ENCODE measurements around the gene ZNF687.

DNA sequence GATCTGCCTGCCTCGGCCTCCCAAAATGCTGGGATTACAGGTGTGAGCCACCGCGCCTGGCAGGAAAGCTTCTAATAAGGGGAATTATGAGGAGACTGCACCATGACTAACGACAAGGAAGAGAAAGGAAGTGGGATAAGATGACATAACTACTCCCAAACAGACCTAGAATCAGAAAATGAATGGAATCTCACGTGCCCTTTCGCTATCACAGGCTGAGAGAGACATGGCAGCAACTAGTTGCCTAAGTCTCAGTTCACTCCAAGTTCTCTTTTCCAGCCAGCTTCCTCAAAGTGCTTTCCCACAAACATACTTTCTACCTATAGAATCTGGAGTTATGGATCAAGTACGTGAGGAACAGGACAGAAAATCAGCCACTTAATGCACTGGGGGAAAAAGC is 43.1 kb downstream of the ZNF687 start:
- no peak for TF ChIP-seq EZH2phosphoT487 (IDR thresholded peaks at IDR 0.05; ENCODE audit: borderline replicate concordance)
- TF ChIP-seq, protein P1, sequence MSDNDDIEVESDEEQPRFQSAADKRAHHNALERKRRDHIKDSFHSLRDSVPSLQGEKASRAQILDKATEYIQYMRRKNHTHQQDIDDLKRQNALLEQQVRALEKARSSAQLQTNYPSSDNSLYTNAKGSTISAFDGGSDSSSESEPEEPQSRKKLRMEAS (IDR thresholded peaks at IDR 0.05) = no peak
- TF ChIP-seq, protein P2, sequence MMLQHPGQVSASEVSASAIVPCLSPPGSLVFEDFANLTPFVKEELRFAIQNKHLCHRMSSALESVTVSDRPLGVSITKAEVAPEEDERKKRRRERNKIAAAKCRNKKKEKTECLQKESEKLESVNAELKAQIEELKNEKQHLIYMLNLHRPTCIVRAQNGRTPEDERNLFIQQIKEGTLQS (IDR thresholded peaks at IDR 0.05) = no peak
- TF ChIP-seq, protein P3, sequence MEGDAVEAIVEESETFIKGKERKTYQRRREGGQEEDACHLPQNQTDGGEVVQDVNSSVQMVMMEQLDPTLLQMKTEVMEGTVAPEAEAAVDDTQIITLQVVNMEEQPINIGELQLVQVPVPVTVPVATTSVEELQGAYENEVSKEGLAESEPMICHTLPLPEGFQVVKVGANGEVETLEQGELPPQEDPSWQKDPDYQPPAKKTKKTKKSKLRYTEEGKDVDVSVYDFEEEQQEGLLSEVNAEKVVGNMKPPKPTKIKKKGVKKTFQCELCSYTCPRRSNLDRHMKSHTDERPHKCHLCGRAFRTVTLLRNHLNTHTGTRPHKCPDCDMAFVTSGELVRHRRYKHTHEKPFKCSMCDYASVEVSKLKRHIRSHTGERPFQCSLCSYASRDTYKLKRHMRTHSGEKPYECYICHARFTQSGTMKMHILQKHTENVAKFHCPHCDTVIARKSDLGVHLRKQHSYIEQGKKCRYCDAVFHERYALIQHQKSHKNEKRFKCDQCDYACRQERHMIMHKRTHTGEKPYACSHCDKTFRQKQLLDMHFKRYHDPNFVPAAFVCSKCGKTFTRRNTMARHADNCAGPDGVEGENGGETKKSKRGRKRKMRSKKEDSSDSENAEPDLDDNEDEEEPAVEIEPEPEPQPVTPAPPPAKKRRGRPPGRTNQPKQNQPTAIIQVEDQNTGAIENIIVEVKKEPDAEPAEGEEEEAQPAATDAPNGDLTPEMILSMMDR (IDR thresholded peaks at IDR 0.05 in 2 of 3, conservative IDR thresholded peaks at IDR 0.05 in 1 of 3; ENCODE audit: borderline replicate concordance in 1 of 3, insufficient read depth in 1 of 3, low read depth in 2 of 3, low read length in 2 of 3) = no peak
- TF ChIP-seq RAD21 (IDR thresholded peaks at IDR 0.05; ENCODE audit: low read depth) = no peak
- TF ChIP-seq, protein P4, sequence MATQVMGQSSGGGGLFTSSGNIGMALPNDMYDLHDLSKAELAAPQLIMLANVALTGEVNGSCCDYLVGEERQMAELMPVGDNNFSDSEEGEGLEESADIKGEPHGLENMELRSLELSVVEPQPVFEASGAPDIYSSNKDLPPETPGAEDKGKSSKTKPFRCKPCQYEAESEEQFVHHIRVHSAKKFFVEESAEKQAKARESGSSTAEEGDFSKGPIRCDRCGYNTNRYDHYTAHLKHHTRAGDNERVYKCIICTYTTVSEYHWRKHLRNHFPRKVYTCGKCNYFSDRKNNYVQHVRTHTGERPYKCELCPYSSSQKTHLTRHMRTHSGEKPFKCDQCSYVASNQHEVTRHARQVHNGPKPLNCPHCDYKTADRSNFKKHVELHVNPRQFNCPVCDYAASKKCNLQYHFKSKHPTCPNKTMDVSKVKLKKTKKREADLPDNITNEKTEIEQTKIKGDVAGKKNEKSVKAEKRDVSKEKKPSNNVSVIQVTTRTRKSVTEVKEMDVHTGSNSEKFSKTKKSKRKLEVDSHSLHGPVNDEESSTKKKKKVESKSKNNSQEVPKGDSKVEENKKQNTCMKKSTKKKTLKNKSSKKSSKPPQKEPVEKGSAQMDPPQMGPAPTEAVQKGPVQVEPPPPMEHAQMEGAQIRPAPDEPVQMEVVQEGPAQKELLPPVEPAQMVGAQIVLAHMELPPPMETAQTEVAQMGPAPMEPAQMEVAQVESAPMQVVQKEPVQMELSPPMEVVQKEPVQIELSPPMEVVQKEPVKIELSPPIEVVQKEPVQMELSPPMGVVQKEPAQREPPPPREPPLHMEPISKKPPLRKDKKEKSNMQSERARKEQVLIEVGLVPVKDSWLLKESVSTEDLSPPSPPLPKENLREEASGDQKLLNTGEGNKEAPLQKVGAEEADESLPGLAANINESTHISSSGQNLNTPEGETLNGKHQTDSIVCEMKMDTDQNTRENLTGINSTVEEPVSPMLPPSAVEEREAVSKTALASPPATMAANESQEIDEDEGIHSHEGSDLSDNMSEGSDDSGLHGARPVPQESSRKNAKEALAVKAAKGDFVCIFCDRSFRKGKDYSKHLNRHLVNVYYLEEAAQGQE (IDR thresholded peaks at IDR 0.05; ENCODE audit: low read depth) = no peak
- TF ChIP-seq EGR1 (IDR thresholded peaks at IDR 0.05; ENCODE audit: low read depth) = no peak

Data from HCT116 (cell line).